Measurements from ENCODE around the gene ZNF576. TPM values are rescaled to one million over a fixed set of nuclear protein-coding genes. Genes with fewer than 3 reads are reported as not detected.
A peak's percentile ranks its signal among the peaks of the same experiment; 100 is the strongest.
"Not testable (repeated sequence)": the region's sequence is repeated elsewhere in the genome, so short reads cannot be mapped to it uniquely, and the experiment has no call there.

Gene ZNF576
- total and polyA plus RNA-seq, 4 experiments from 2014 or later, result 8.4 to 18.6 (median 15.7) TPM

- Mint-ChIP-seq H3K27ac (no peak overlapping the region), H3K4me3 (no peak overlapping the region), H3K36me3 (no peaks in the 10 kb centered on the region), H3K9me3 (no peaks in the 10 kb centered on the region), H3K27me3 (peaks cover 16 to 17% of the 10 kb centered on the region in 2 donors), H3K4me1 (peaks cover 4 to 7% (median 4%) of the 10 kb centered on the region in 4 donors)
- no peaks in the 10 kb centered on the region for H3K36me3 ChIP-seq (ENCODE audit: insufficient read depth, low read length)
- ChIA-PET CTCF (ENCODE audit: partially characterized antibody) (interaction anchor here (1.4 kb wide), 1 partner anchor 80 kb away, joined by 3 read pairs; no protein-coding TSS in a partner anchor), POLR2A (ENCODE audit: partially characterized antibody) (no interaction called here)
- H3K27me3 ChIP-seq (ENCODE audit: insufficient read depth, low read length), result peaks cover 13% of the 10 kb centered on the region
- no peak overlapping the region for H3K4me3 ChIP-seq (ENCODE audit: low read length in 2 of 2)
- no peaks in the 10 kb centered on the region for H3K9me3 ChIP-seq (ENCODE audit: control insufficient read depth in 1 of 2, low read length in 2 of 2)
- peaks cover 4% of the 10 kb centered on the region for H3K4me1 ChIP-seq (ENCODE audit: insufficient read depth, low read length)
- no peak overlapping the region for H3K27ac ChIP-seq (ENCODE audit: low read depth, low read length)
- intact Hi-C loops (cut with micrococcal nuclease), result no loop called here
- DNase-seq, result no peak
These were observed 38.1 kb downstream of the ZNF576 start for GRCh38 chr19:43634506-43634871.

- Mint-ChIP-seq H3K4me3 (peak overlapping the region in 1 of 8 donors; percentile 33), H3K27me3 (peaks cover 17 to 18% of the 10 kb centered on the region in 2 donors), H3K36me3 (no peaks in the 10 kb centered on the region), H3K27ac (peak overlapping the region in 1 of 7 donors; percentile 29), H3K9me3 (no peaks in the 10 kb centered on the region), H3K4me1 (peaks cover 4 to 7% (median 5%) of the 10 kb centered on the region in 4 donors)
- H3K9me3 ChIP-seq (ENCODE audit: control insufficient read depth in 1 of 2, low read length in 2 of 2), result no peaks in the 10 kb centered on the region
- no peak overlapping the region for H3K27ac ChIP-seq (ENCODE audit: low read depth, low read length)
- no peaks in the 10 kb centered on the region for H3K36me3 ChIP-seq (ENCODE audit: insufficient read depth, low read length)
- H3K4me3 ChIP-seq (ENCODE audit: low read length in 2 of 2), result no peak overlapping the region
- peaks cover 13% of the 10 kb centered on the region for H3K27me3 ChIP-seq (ENCODE audit: insufficient read depth, low read length)
- peaks cover 4% of the 10 kb centered on the region for H3K4me1 ChIP-seq (ENCODE audit: insufficient read depth, low read length)
- POLR2A ChIA-PET (ENCODE audit: partially characterized antibody), result no interaction called here
- CTCF ChIA-PET (ENCODE audit: partially characterized antibody), result interaction anchor here (1.4 kb wide), 1 partner anchor 80 kb away, joined by 3 read pairs; no protein-coding TSS in a partner anchor
- intact Hi-C loops (cut with micrococcal nuclease), result no loop called here
- no peak for DNase-seq
These were observed 38.6 kb downstream of the ZNF576 start for GRCh38 chr19:43634872-43635560.

- H3K9me3 ChIP-seq (ENCODE audit: control insufficient read depth in 1 of 2, low read length in 2 of 2); H3K36me3 Mint-ChIP-seq; H3K4me3 ChIP-seq (ENCODE audit: low read length in 2 of 2); H3K4me3 Mint-ChIP-seq; H3K4me1 ChIP-seq (ENCODE audit: insufficient read depth, low read length); POLR2A ChIA-PET (ENCODE audit: partially characterized antibody); intact Hi-C loops (cut with micrococcal nuclease); H3K27ac Mint-ChIP-seq; H3K27ac ChIP-seq (ENCODE audit: low read depth, low read length); H3K36me3 ChIP-seq (ENCODE audit: insufficient read depth, low read length); H3K9me3 Mint-ChIP-seq; DNase-seq: not testable (repeated sequence)
- Mint-ChIP-seq H3K27me3 (peaks cover 17 to 21% of the 10 kb centered on the region in 2 donors), H3K4me1 (peaks cover 6 to 11% (median 8%) of the 10 kb centered on the region in 4 donors)
- CTCF ChIA-PET (ENCODE audit: partially characterized antibody), result interaction anchor here (1.4 kb wide), 1 partner anchor 81 kb away, joined by 3 read pairs; no protein-coding TSS in a partner anchor
- H3K27me3 ChIP-seq (ENCODE audit: insufficient read depth, low read length), result peaks cover 13% of the 10 kb centered on the region
These were observed 39.2 kb downstream of the ZNF576 start for GRCh38 chr19:43635561-43635940.

GRCh38 chr19:43636121-43636683, 39.8 kb downstream of the ZNF576 start:
- H3K4me1 Mint-ChIP-seq, result peaks cover 6 to 14% (median 10%) of the 10 kb centered on the region in 4 donors
- no peaks in the 10 kb centered on the region for H3K9me3 Mint-ChIP-seq
- H3K27me3 Mint-ChIP-seq, result peaks cover 17 to 22% of the 10 kb centered on the region in 2 donors
- Histone ChIP-seq H3K4me1 (ENCODE audit: insufficient read depth, low read length) (peaks cover 10% of the 10 kb centered on the region), H3K27me3 (ENCODE audit: insufficient read depth, low read length) (peaks cover 13% of the 10 kb centered on the region), H3K27ac (ENCODE audit: low read depth, low read length) (no peak overlapping the region), H3K4me3 (ENCODE audit: low read length in 2 of 2) (no peak overlapping the region), H3K36me3 (ENCODE audit: insufficient read depth, low read length) (no peaks in the 10 kb centered on the region), H3K9me3 (ENCODE audit: control insufficient read depth in 1 of 2, low read length in 2 of 2) (no peaks in the 10 kb centered on the region)
- H3K27ac Mint-ChIP-seq, result no peak overlapping the region
- POLR2A ChIA-PET (ENCODE audit: partially characterized antibody), result no interaction called here
- intact Hi-C loops (cut with micrococcal nuclease), result no loop called here
- no peak for DNase-seq
- H3K36me3 Mint-ChIP-seq, result no peaks in the 10 kb centered on the region
- CTCF ChIA-PET (ENCODE audit: partially characterized antibody), result no interaction called here
- H3K4me3 Mint-ChIP-seq, result no peak overlapping the region

- Histone ChIP-seq H3K27me3 (ENCODE audit: insufficient read depth, low read length) (peaks cover 13% of the 10 kb centered on the region), H3K36me3 (ENCODE audit: insufficient read depth, low read length) (no peaks in the 10 kb centered on the region), H3K27ac (ENCODE audit: low read depth, low read length) (no peak overlapping the region), H3K4me1 (ENCODE audit: insufficient read depth, low read length) (peaks cover 10% of the 10 kb centered on the region), H3K4me3 (ENCODE audit: low read length in 2 of 2) (no peak overlapping the region), H3K9me3 (ENCODE audit: control insufficient read depth in 1 of 2, low read length in 2 of 2) (no peaks in the 10 kb centered on the region)
- Mint-ChIP-seq H3K4me1 (peaks cover 8 to 17% (median 11%) of the 10 kb centered on the region in 4 donors), H3K27me3 (peaks cover 17 to 18% of the 10 kb centered on the region in 2 donors), H3K27ac (peak overlapping the region in 5 of 7 donors; percentile 65 to 81 (median 76)), H3K9me3 (no peaks in the 10 kb centered on the region), H3K36me3 (no peaks in the 10 kb centered on the region), H3K4me3 (peak overlapping the region; percentile 66 to 87 (median 81))
- CTCF ChIA-PET (ENCODE audit: partially characterized antibody), result interaction anchor here (1.3 kb wide), 1 partner anchor 30 kb away, joined by 4 read pairs; no protein-coding TSS in a partner anchor
- no peak for DNase-seq
- POLR2A ChIA-PET (ENCODE audit: partially characterized antibody), result no interaction called here
- intact Hi-C loops (cut with micrococcal nuclease), result no loop called here
These were observed 42.0 kb downstream of the ZNF576 start for GRCh38 chr19:43638214-43638994.

GRCh38 chr19:43638995-43639518, 42.7 kb downstream of the ZNF576 start:
- no peaks in the 10 kb centered on the region for H3K9me3 Mint-ChIP-seq
- ChIA-PET POLR2A (ENCODE audit: partially characterized antibody) (no interaction called here), CTCF (ENCODE audit: partially characterized antibody) (interaction anchor here (1.0 to 1.4 kb wide), 2 partner anchors 13 to 29 kb away, joined by 3 to 4 read pairs; no protein-coding TSS in a partner anchor)
- peak overlapping the region in 6 of 7 donors; percentile 6 to 81 (median 72) for H3K27ac Mint-ChIP-seq
- no peak overlapping the region for H3K27ac ChIP-seq (ENCODE audit: low read depth, low read length)
- peaks cover 13% of the 10 kb centered on the region for H3K27me3 ChIP-seq (ENCODE audit: insufficient read depth, low read length)
- H3K36me3 Mint-ChIP-seq, result no peaks in the 10 kb centered on the region
- peaks cover 8 to 17% (median 11%) of the 10 kb centered on the region in 4 donors for H3K4me1 Mint-ChIP-seq
- peak overlapping the region; percentile 66 to 87 (median 81) for H3K4me3 Mint-ChIP-seq
- intact Hi-C loops (cut with micrococcal nuclease), result no loop called here
- DNase-seq, result no peak
- H3K27me3 Mint-ChIP-seq, result peaks cover 16 to 17% of the 10 kb centered on the region in 2 donors
- H3K4me3 ChIP-seq (ENCODE audit: low read length in 2 of 2), result no peak overlapping the region
- no peaks in the 10 kb centered on the region for H3K36me3 ChIP-seq (ENCODE audit: insufficient read depth, low read length)
- peaks cover 10% of the 10 kb centered on the region for H3K4me1 ChIP-seq (ENCODE audit: insufficient read depth, low read length)
- no peaks in the 10 kb centered on the region for H3K9me3 ChIP-seq (ENCODE audit: control insufficient read depth in 1 of 2, low read length in 2 of 2)

Measured in CD4-positive, alpha-beta memory T cell (primary cell).